OCI-LY1 (cell line): ENCODE results near the gene ISX.

Source experiments
- H2AFZ ChIP-seq: fragments of 200-600 bp; sonication (generic), shearing (Covaris generic); 2 replicates; pipeline ENCODE4 v1.6.0; 2014; ENCODE audit warnings: antibody characterized with exemption, mild to moderate bottlenecking, low read length
- H3F3A ChIP-seq: fragments of 200-600 bp; sonication (generic), shearing (Covaris generic); 2 replicates; pipeline ENCODE4 v1.6.0; 2014; ENCODE audit warnings: mild to moderate bottlenecking, antibody characterized with exemption, low read length, moderate library complexity; ENCODE audit not compliant: insufficient read depth
- H3K27ac ChIP-seq: fragments of 200-600 bp; sonication (generic); 2 replicates; pipeline ENCODE4 v1.5.1; 2014; ENCODE audit warnings: low read length, mixed run types, mild to moderate bottlenecking, low read depth; ENCODE audit not compliant: poor library complexity, severe bottlenecking
- H3K27me3 ChIP-seq: fragments of 200-600 bp; sonication (generic); 2 replicates; pipeline ENCODE4 v1.6.0; 2014; ENCODE audit warnings: antibody characterized with exemption, mild to moderate bottlenecking, low read length, moderate library complexity; ENCODE audit not compliant: insufficient read depth
- H3K36me3 ChIP-seq: fragments of 200-600 bp; sonication (generic); 2 replicates; pipeline ENCODE4 v1.6.1; 2014; ENCODE audit warnings: mild to moderate bottlenecking, antibody characterized with exemption, low read length, moderate library complexity, mixed read lengths; ENCODE audit not compliant: insufficient read depth
- H3K4me1 ChIP-seq: fragments of 200-600 bp; sonication (generic); 2 replicates; pipeline ENCODE4 v1.5.1; 2014; ENCODE audit warnings: mild to moderate bottlenecking, low read length, moderate library complexity; ENCODE audit not compliant: insufficient read depth, severe bottlenecking
- H3K4me2 ChIP-seq: fragments of 200-600 bp; sonication (generic), shearing (Covaris generic); 2 replicates; pipeline ENCODE4 v1.6.1; 2014; ENCODE audit warnings: low read length
- H3K4me3 ChIP-seq: fragments of 200-600 bp; sonication (generic); 2 replicates; pipeline ENCODE4 v1.5.1; 2014; ENCODE audit warnings: low read length, low read depth, mild to moderate bottlenecking, mixed read lengths; ENCODE audit not compliant: poor library complexity, severe bottlenecking
- H3K79me2 ChIP-seq: fragments of 200-600 bp; shearing (Covaris generic); 2 replicates; pipeline ENCODE4 v1.6.1; 2016; ENCODE audit warnings: mixed run types, low read length, mixed read lengths; ENCODE audit not compliant: insufficient read depth
- H3K9ac ChIP-seq: fragments of 200-600 bp; sonication (generic), shearing (Covaris generic); 2 replicates; pipeline ENCODE4 v1.6.1; 2014; ENCODE audit warnings: mild to moderate bottlenecking, low read length, mixed read lengths
- H3K9me2 ChIP-seq: fragments of 200-600 bp; sonication (generic), shearing (Covaris generic); 2 replicates; pipeline ENCODE4 v1.6.1; 2014; ENCODE audit warnings: low read depth, mild to moderate bottlenecking, low read length, mixed read lengths
- H3K9me3 ChIP-seq: fragments of 200-600 bp; shearing (Covaris generic); 2 replicates; pipeline ENCODE4 v1.6.1; 2014; ENCODE audit warnings: low read length, mixed read lengths
- H4K20me1 ChIP-seq: fragments of 200-600 bp; sonication (generic), shearing (Covaris generic); 2 replicates; pipeline ENCODE4 v1.6.0; 2016; ENCODE audit warnings: mild to moderate bottlenecking, low read length; ENCODE audit not compliant: insufficient read depth
- CTCF ChIP-seq: fragments of 200-600 bp; sonication (generic), shearing (Covaris generic); IDR thresholded peaks from 2 replicates; pipeline ENCODE4 v1.5.1; 2017; ENCODE audit warnings: mild to moderate bottlenecking, antibody characterized with exemption, low read length, moderate library complexity, mixed read lengths
- EZH2 ChIP-seq: fragments of 200-600 bp; sonication (generic), shearing (Covaris generic); IDR thresholded peaks from 2 replicates; pipeline ENCODE4 v1.8.0; 2017; ENCODE audit warnings: borderline replicate concordance, mixed run types, mild to moderate bottlenecking, antibody characterized with exemption, low read length, moderate library complexity, mixed read lengths

ISX gene

GRCh38 chr22:35054064-35054463, 11.9 kb upstream of the ISX start:
- no peak overlapping the region for H3K4me2 ChIP-seq
- H3K4me3 ChIP-seq: no peak overlapping the region
- H3K9me2 ChIP-seq: no peaks in the 10 kb centered on the region
- no peaks in the 10 kb centered on the region for H3K79me2 ChIP-seq
- H3F3A ChIP-seq: no peaks in the 10 kb centered on the region
- no peaks in the 10 kb centered on the region for H3K27me3 ChIP-seq
- H4K20me1 ChIP-seq: no peaks in the 10 kb centered on the region
- no peak overlapping the region for H2AFZ ChIP-seq
- no peak overlapping the region for H3K9ac ChIP-seq
- TF ChIP-seq EZH2: no peak
- TF ChIP-seq CTCF: no peak
- no peaks in the 10 kb centered on the region; the same call in 1 of the 2 replicates for H3K9me3 ChIP-seq
- H3K36me3 ChIP-seq: peaks cover 5% of the 10 kb centered on the region
- no peaks in the 10 kb centered on the region for H3K4me1 ChIP-seq
- no peak overlapping the region for H3K27ac ChIP-seq

- no peak overlapping the region for H3K9ac ChIP-seq
- no peaks in the 10 kb centered on the region for H3K9me2 ChIP-seq
- H3K27me3 ChIP-seq: no peaks in the 10 kb centered on the region
- no peak for TF ChIP-seq CTCF
- no peak for TF ChIP-seq EZH2
- no peak overlapping the region for H2AFZ ChIP-seq
- H3F3A ChIP-seq: no peaks in the 10 kb centered on the region
- H3K36me3 ChIP-seq: peaks cover 10% of the 10 kb centered on the region
- H3K4me1 ChIP-seq: no peaks in the 10 kb centered on the region
- no peak overlapping the region for H3K4me2 ChIP-seq
- no peaks in the 10 kb centered on the region for H4K20me1 ChIP-seq
- no peaks in the 10 kb centered on the region for H3K79me2 ChIP-seq
- H3K27ac ChIP-seq: no peak overlapping the region
- H3K4me3 ChIP-seq: no peak overlapping the region
- H3K9me3 ChIP-seq: no peaks in the 10 kb centered on the region; the same call in 1 of the 2 replicates
Measured at GRCh38 chr22:35056486-35056885, 9.5 kb upstream of the ISX start.

- H4K20me1 ChIP-seq: no peaks in the 10 kb centered on the region
- TF ChIP-seq EZH2 (no peak), CTCF (no peak)
- H3K9me2 ChIP-seq: no peaks in the 10 kb centered on the region
- no peaks in the 10 kb centered on the region for H3F3A ChIP-seq
- no peaks in the 10 kb centered on the region; the same call in 1 of the 2 replicates for H3K9me3 ChIP-seq
- H3K4me3 ChIP-seq: no peak overlapping the region
- H3K27ac ChIP-seq: no peak overlapping the region
- no peaks in the 10 kb centered on the region for H3K79me2 ChIP-seq
- no peak overlapping the region for H3K4me2 ChIP-seq
- peaks cover 10% of the 10 kb centered on the region for H3K36me3 ChIP-seq
- H3K9ac ChIP-seq: no peak overlapping the region
- no peaks in the 10 kb centered on the region for H3K4me1 ChIP-seq
- no peaks in the 10 kb centered on the region for H3K27me3 ChIP-seq
- no peak overlapping the region for H2AFZ ChIP-seq
Measured at GRCh38 chr22:35057155-35057554, 8.8 kb upstream of the ISX start.
